Measurements from ENCODE around the gene TMIGD1. TPM values are rescaled to one million over a fixed set of nuclear protein-coding genes. Genes with fewer than 3 reads are reported as not detected.

Gene TMIGD1
- total and polyA plus RNA-seq, 2 of the 13 experiments (the other 11 are each of a cell fraction or from before 2014, with no cell fraction given): not detected

DNA sequence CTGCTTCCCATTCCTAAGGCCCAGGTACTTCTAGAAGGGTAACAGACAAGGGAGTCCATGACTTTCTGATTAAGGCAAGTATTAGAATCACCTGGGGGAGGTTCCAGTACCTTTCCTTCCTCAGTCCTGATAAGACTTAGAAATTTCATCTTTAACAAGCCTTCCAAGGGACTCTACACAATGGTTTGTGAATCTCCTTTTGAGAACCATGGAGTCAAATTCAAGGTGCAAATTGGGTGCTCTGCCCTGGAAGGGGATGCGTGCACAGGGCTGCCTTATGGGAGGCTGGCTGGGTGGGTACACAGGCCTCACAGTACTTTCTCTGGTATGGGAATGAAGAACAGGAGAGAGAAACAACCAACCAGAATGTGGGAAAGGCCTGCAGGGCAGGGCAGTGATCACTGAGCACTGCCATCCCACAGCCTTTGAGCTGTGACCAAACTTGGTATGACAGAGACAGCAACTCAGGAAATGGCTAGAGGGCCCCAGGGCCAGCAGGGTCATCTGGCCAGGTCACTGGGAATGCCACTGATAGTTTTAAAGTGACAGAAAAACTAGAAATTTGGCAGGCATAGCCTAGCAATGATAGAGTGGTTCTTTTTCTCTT lies 3.6 kb upstream of the TMIGD1 start (continued):
- TF ChIP-seq, protein P1, sequence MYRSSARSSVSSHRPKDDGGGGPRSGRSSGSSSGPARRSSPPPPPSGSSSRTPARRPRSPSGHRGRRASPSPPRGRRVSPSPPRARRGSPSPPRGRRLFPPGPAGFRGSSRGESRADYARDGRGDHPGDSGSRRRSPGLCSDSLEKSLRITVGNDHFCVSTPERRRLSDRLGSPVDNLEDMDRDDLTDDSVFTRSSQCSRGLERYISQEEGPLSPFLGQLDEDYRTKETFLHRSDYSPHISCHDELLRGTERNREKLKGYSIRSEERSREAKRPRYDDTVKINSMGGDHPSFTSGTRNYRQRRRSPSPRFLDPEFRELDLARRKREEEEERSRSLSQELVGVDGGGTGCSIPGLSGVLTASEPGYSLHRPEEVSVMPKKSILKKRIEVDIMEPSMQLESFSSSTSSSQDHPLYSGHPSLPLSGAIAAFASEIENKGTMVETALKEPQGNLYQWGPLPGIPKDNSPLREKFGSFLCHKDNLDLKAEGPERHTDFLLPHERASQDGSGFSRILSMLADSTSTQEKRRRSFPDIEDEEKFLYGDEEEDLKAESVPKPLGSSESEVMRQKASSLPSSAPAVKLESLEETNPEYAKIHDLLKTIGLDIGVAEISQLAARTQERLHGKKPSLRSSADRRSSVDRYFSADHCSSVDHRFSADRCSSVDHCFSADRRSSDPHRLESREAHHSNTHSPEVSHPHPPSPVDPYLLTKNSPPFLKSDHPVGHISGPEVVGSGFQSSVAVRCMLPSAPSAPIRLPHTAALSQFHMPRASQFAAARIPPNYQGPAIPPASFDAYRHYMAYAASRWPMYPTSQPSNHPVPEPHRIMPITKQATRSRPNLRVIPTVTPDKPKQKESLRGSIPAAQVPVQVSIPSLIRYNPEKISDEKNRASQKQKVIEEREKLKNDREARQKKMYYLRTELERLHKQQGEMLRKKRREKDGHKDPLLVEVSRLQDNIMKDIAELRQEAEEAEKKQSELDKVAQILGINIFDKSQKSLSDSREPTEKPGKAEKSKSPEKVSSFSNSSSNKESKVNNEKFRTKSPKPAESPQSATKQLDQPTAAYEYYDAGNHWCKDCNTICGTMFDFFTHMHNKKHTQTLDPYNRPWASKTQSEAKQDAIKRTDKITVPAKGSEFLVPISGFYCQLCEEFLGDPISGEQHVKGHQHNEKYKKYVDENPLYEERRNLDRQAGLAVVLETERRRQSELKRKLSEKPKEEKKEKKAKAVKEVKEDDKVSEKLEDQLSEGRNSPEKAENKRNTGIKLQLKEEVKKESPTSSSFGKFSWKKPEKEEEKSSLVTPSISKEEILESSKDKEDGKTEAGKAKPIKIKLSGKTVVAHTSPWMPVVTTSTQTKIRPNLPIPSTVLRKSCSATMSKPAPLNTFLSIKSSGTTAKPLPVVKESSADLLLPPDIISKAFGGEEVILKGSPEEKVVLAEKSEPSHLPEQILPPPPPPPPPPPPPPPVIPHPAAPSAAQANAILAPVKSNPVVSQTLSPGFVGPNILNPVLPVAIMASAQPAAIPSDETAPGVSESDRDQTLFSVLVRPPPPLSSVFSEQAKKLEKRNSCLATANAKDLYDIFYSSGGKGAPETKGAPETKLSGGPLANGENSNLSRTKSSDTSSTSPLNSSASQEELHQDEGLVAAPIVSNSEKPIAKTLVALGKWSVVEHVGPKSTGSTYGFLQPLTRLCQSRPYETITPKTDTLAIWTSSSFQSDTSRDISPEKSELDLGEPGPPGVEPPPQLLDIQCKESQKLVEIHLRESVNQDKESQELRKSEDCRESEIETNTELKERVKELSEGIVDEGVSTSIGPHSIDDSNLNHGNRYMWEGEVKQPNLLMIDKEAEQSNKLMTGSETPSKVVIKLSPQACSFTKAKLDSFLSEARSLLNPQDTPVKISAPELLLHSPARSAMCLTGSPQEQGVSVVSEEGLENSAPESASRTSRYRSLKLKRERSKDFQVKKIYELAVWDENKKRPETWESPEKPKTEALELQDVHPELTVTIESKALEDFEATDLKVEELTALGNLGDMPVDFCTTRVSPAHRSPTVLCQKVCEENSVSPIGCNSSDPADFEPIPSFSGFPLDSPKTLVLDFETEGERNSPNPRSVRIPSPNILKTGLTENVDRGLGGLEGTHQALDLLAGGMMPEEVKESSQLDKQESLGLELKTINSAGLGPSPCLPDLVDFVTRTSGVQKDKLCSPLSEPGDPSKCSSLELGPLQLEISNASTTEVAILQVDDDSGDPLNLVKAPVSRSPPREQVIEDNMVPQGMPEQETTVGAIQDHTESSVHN (CRISPR knock-in tag; IDR thresholded peaks at IDR 0.05): no peak
- no peak for TF ChIP-seq PTBP1 (IDR thresholded peaks at IDR 0.05; ENCODE audit: low read depth, low read length, poor library complexity, severe bottlenecking)
- TF ChIP-seq, protein P2, sequence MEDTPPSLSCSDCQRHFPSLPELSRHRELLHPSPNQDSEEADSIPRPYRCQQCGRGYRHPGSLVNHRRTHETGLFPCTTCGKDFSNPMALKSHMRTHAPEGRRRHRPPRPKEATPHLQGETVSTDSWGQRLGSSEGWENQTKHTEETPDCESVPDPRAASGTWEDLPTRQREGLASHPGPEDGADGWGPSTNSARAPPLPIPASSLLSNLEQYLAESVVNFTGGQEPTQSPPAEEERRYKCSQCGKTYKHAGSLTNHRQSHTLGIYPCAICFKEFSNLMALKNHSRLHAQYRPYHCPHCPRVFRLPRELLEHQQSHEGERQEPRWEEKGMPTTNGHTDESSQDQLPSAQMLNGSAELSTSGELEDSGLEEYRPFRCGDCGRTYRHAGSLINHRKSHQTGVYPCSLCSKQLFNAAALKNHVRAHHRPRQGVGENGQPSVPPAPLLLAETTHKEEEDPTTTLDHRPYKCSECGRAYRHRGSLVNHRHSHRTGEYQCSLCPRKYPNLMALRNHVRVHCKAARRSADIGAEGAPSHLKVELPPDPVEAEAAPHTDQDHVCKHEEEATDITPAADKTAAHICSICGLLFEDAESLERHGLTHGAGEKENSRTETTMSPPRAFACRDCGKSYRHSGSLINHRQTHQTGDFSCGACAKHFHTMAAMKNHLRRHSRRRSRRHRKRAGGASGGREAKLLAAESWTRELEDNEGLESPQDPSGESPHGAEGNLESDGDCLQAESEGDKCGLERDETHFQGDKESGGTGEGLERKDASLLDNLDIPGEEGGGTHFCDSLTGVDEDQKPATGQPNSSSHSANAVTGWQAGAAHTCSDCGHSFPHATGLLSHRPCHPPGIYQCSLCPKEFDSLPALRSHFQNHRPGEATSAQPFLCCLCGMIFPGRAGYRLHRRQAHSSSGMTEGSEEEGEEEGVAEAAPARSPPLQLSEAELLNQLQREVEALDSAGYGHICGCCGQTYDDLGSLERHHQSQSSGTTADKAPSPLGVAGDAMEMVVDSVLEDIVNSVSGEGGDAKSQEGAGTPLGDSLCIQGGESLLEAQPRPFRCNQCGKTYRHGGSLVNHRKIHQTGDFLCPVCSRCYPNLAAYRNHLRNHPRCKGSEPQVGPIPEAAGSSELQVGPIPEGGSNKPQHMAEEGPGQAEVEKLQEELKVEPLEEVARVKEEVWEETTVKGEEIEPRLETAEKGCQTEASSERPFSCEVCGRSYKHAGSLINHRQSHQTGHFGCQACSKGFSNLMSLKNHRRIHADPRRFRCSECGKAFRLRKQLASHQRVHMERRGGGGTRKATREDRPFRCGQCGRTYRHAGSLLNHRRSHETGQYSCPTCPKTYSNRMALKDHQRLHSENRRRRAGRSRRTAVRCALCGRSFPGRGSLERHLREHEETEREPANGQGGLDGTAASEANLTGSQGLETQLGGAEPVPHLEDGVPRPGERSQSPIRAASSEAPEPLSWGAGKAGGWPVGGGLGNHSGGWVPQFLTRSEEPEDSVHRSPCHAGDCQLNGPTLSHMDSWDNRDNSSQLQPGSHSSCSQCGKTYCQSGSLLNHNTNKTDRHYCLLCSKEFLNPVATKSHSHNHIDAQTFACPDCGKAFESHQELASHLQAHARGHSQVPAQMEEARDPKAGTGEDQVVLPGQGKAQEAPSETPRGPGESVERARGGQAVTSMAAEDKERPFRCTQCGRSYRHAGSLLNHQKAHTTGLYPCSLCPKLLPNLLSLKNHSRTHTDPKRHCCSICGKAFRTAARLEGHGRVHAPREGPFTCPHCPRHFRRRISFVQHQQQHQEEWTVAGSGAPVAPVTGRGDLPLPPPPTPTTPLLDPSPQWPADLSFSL (CRISPR knock-in tag; IDR thresholded peaks at IDR 0.05): no peak
- TF ChIP-seq, protein P3, sequence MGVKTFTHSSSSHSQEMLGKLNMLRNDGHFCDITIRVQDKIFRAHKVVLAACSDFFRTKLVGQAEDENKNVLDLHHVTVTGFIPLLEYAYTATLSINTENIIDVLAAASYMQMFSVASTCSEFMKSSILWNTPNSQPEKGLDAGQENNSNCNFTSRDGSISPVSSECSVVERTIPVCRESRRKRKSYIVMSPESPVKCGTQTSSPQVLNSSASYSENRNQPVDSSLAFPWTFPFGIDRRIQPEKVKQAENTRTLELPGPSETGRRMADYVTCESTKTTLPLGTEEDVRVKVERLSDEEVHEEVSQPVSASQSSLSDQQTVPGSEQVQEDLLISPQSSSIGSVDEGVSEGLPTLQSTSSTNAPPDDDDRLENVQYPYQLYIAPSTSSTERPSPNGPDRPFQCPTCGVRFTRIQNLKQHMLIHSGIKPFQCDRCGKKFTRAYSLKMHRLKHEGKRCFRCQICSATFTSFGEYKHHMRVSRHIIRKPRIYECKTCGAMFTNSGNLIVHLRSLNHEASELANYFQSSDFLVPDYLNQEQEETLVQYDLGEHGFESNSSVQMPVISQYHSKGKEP (CRISPR knock-in tag; IDR thresholded peaks at IDR 0.05): no peak
- no peak for TF ChIP-seq SMARCE1 (IDR thresholded peaks at IDR 0.05; ENCODE audit: borderline replicate concordance)
- no peak for TF ChIP-seq ZKSCAN5 (CRISPR knock-in tag; IDR thresholded peaks at IDR 0.05)
- no peak for TF ChIP-seq GTF3A (CRISPR knock-in tag; conservative IDR thresholded peaks at IDR 0.05)
- TF ChIP-seq ZNF619 (CRISPR knock-in tag; IDR thresholded peaks at IDR 0.05): no peak
- TF ChIP-seq, protein P4, sequence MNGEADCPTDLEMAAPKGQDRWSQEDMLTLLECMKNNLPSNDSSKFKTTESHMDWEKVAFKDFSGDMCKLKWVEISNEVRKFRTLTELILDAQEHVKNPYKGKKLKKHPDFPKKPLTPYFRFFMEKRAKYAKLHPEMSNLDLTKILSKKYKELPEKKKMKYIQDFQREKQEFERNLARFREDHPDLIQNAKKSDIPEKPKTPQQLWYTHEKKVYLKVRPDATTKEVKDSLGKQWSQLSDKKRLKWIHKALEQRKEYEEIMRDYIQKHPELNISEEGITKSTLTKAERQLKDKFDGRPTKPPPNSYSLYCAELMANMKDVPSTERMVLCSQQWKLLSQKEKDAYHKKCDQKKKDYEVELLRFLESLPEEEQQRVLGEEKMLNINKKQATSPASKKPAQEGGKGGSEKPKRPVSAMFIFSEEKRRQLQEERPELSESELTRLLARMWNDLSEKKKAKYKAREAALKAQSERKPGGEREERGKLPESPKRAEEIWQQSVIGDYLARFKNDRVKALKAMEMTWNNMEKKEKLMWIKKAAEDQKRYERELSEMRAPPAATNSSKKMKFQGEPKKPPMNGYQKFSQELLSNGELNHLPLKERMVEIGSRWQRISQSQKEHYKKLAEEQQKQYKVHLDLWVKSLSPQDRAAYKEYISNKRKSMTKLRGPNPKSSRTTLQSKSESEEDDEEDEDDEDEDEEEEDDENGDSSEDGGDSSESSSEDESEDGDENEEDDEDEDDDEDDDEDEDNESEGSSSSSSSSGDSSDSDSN (CRISPR knock-in tag; IDR thresholded peaks at IDR 0.05): no peak
